AG08395 (cell line): ENCODE data around the gene MCF2L.
"Not testable (repeated sequence)": the region's sequence is repeated elsewhere in the genome, so short reads cannot be mapped to it uniquely, and the experiment has no call there.

ENCODE experiments used
- DNase-seq: peaks from one replicate; pipeline ENCODE4 v3.0.0; 2012; ENCODE audit warnings: mixed read lengths, low spot score

Gene MCF2L

DNA sequence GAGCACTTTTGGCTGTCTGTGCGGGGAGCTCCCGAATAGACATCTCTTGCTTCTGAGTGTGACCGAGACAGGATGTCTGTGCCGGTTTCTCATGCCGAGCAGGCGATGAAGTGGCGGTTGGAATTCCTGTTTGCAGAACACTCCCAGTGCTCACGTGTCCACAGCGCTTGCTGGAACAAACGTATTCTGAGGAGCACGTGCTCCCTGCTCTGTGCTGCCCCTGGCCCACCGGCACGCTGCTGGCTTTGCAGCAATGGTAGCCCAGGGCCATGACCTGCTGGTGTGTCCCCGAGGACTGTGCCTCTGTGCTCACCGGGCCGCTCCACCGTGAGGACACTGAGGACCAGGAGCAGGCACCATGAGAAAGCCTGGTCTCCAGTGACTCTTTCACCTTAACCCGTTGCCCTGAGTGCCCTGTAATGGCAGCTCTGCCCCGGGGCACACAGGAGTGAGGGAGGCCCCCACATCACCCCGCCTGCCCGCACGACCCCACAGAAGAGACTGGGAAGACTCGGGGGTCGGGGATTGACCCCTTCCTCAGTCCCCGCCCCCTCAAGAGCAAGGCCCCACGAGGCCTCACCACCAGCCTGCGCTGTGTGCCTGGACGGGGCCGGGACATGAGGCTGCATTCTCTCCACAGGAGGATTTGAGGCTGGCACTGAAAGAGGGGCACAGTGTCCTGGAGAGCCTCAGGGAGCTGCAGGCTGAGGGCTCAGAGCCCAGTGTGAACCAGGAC lies 96.6 kb downstream of the MCF2L start:
- DNase-seq, result no peak

DNA sequence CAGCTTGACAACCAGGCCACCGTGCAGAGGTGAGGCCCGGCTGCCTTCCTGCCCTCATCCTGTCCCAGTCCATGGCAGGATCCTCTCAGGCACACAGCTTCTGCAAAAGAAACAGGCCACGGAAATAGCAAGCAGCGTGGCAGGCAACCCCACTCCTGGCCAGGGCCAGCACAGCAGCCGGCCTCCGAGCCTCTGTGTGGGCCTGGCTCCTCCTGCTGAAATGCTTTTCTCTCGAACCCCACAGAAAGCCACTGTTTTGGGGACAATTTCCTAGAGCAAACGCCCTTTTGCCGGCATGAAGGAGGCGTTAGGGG lies 97.1 kb downstream of the MCF2L start:
- DNase-seq, result no peak

DNA sequence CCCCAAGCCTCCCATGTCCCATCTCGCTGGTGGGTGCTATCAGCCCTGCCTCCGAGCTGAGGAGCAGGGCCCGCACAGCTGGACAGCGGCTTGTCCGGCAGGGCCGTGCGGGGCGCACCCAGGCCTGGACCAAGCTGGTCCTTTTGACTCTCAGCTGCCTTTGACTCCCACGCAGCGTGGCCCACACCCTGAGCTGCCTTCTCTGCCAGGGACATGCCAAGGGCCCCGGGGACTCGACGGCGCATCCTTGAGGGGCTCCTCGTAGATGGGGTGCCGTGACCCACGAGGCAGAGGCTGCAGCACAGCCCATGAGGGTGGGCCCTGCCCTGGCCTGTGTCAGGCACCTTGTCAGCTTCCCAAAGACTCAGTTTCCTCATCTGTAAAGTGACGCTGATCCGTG lies 97.7 kb downstream of the MCF2L start:
- no peak for DNase-seq

DNA sequence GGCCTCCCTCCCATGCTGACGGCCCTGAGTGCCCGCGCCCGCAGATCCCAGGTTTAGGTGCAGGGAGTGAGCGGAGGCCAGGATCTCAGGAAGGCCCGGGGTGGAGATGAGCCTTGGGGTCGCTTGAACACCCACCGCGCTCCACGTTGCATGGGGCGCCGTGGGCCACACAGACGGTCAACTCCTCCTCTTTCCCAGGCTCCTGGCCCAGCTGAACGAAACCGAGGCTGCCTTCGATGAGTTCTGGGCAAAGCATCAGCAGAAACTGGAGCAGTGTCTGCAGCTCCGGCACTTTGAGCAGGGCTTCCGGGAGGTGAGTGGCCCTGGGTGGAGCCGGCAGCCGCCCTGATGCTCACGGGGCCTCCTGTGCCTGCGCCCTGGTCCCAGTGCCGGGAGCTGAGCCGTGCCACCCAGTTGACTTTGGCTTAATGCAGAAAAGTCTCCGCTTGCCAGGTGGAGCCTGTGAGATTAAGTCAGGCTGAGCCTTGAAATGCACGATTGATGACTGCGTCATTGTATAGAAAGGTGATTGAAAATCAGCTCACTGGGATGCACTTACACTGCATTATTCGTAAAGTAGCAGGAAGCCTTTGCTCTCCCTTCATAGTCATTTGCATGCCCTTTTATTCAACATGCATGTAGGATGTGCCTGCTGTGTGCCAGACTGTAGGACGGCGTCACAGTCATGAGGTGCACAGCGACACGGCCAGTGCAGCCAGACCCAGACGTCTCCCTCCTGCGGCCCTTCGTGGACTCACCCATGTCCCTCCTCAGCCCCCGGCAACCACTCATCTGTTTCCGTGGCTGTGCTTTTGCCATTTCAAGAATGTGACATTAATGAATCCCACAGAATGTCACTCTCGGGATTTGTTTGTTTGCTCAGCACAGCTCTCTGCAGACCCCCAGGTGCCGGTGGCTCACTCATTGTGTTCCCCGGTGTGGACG lies 101.1 kb downstream of the MCF2L start:
- no peak for DNase-seq

DNA sequence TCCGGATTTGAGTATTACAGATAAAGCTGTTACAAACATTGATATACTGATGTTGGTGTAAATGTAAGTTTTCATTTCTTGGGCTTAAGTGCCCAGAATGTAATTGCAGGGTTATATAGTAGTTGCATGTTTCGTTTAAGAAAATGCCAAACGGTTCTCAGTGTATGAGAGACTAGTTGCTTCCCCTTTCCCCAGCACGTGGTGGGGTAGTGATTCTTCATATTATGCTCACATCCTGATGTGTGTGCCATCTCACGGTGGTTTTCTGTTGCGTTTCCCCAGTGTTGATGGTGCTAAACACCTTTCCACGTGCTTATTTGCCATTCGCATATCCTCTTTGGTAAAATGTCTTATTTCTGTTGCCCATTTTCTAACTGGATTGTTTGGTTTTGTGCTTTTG lies 101.8 kb downstream of the MCF2L start:
- no peak for DNase-seq

DNA sequence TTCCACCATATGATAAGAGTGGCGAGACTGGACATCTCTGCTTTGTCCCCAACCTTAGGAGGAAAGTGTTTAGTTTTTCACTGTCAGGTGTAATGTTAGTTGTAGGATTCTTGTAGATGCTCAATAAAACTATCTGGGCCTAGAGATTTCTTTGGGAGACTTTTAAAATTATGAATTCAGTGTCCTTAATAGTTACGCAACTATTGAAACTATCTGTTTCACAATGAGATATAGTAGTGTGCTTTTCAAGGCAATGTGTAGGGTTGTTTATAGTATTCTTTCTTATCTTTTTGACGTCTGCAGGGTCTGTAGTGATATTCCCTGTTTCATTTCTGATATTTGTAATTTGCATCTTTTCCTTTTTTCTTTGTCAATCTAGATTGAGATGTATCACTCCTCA lies 103.4 kb downstream of the MCF2L start:
- no peak for DNase-seq

DNA sequence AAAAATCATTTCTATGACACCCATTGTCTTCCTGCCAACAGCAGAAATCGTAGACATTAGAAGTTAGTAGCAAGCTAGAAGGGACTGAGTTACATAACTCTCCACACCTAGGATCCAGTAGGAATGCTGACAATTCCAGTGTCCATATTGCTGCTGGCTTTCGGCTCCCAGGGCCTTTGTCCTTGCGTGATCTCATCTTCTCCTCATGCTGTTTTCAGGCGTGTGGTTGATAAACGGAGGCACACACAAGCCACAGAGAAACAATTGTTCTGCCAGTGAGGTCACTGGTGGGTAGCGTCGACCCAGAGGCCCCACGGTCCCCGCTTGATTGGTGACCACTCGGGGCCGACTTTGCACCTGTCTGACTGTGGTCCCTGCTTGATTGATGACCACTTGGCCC lies 104.9 kb downstream of the MCF2L start:
- DNase-seq, result no peak

DNA sequence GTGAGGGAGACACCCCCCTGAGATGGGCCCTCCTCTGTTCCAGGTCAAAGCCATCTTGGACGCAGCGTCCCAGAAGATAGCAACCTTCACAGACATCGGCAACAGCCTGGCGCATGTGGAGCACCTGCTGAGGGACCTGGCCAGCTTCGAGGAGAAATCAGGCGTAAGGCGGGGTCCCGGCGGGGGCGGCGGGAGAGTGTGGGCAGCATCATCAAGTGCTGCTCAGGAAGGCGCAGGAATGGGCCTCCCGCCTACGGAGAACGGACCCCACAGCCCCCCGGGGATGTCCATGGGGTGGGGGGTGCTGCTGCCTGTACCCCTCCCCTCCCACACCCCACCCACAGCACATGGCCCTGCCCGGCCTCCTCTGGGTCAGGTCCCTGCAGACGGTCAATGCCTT lies 105.4 kb downstream of the MCF2L start:
- no peak for DNase-seq

DNA sequence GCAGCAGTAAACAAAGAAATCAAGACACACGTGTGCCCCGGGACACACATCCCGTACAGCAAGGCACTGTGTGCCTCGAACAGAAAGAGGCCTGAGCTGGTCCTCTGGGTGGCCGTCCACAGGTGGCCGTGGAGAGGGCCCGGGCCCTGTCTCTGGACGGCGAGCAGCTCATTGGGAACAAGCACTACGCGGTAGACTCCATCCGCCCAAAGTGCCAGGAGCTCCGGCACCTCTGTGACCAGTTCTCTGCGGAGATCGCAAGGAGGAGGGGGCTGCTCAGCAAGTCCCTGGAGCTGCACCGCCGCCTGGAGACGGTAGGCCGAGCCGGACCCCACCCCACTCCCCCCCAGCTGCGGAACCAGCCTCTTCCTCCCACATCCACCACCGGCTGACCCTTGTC lies 105.9 kb downstream of the MCF2L start:
- DNase-seq, result no peak

DNA sequence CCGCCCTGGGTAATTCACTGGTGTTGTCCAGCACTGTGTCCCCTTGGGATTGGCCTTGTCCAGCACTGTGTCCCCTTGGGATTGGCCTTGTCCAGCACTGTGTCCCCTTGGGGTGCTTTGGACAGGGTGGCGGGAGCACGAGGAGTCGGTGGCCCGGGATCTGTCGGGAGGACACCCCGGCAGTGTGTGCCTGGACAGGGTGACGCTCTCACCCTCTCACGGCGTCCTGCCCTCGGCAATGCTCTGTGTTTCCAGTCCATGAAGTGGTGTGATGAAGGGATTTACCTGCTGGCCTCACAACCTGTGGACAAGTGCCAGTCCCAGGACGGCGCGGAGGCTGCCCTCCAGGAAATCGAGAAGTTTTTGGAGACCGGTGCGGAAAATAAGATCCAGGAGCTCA lies 106.7 kb downstream of the MCF2L start:
- no peak for DNase-seq

DNA sequence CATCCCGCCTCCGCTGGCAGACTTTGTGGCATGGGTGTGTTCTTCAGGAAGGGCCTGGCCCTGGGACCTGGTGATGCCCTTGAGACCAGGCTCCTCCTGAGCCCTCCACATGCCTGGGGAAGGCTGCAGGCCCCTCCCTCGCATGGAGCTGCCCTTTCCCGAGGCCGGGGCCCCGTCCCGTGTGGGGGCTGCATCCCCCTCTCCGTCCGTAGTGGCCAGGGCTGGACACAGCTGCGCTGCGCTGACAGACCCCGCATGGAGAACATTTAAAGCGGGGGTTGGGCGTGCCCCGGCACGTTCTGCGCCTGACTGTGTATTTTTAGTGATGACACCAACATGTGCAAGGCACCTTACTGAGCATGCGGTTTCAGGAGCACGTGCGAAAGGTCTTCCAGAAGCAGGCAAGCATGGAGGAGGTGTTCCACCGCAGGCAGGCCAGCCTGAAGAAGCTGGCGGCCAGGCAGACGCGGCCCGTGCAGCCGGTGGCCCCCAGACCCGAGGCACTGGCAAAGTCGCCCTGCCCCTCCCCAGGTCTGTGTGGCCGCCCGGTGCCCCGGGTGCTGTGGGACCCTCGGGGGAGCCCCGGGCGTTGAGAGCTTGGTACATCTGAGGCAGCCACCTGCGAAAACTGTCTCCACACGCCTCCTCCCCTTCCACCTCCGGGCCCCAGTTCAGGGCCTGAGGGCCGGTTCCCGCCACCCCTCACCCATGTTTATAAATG lies 107.8 kb downstream of the MCF2L start:
- no peak for DNase-seq

DNA sequence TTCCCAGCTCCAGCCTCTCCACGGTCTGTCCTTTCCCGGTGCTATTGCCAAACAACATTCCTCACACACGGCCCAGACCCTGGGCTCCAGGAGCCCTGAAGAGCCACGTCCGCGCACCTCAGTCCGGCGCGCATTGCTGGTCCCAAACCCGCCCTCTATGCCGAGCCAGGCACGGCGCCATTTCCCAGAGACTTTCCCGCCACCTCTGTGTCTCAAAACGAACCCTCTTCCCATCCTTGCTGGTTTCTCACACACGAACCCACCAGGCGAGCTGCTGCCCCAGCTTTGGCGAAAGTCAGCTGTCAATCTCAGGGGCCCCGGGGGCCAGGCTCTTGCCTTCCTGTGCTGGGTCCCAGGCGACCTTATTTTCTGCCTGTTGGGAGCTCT lies 108.5 kb downstream of the MCF2L start:
- DNase-seq, result no peak

DNA sequence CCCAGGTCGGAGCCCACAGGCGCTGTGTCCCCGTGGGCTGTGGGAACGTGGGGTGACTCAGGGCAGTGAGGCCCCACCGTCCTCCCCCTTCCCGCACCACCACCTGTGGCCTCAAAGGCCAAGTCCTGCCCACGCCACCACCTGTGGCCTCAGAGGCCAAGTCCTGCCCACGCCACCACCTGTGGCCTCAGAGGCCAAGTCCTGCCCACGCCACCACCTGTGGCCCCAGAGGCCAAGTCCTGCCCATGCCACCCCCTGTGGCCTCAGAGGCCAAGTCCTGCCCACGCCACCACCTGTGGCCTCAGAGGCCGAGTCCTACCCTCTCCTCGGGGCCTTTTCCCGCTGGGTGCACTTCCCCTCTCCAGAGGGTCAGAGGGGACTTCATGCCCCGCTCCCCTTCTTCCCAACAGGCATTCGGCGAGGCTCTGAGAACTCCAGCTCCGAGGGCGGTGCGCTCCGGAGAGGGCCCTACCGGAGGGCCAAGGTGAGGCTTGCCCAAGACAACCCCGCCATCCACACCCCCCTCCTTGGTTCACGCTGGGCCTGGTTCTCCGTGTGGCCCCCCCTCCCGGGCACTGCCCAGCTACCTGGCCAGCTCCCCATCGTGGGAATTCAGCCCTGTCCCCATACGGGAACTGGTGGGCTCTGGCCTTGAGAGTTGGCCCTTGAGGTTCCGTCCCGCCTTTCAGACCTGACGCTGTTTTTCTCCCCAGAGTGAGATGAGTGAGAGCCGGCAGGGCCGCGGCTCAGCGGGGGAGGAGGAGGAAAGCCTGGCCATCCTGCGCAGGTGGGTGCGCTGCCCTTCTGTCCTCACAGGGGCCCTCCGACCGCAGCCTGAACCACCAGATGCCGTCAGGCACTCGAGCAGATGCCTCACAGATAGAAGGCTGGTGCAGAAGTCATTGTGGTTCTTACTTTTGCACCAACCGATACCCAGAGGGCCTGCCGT lies 109.2 kb downstream of the MCF2L start:
- DNase-seq, result no peak

DNA sequence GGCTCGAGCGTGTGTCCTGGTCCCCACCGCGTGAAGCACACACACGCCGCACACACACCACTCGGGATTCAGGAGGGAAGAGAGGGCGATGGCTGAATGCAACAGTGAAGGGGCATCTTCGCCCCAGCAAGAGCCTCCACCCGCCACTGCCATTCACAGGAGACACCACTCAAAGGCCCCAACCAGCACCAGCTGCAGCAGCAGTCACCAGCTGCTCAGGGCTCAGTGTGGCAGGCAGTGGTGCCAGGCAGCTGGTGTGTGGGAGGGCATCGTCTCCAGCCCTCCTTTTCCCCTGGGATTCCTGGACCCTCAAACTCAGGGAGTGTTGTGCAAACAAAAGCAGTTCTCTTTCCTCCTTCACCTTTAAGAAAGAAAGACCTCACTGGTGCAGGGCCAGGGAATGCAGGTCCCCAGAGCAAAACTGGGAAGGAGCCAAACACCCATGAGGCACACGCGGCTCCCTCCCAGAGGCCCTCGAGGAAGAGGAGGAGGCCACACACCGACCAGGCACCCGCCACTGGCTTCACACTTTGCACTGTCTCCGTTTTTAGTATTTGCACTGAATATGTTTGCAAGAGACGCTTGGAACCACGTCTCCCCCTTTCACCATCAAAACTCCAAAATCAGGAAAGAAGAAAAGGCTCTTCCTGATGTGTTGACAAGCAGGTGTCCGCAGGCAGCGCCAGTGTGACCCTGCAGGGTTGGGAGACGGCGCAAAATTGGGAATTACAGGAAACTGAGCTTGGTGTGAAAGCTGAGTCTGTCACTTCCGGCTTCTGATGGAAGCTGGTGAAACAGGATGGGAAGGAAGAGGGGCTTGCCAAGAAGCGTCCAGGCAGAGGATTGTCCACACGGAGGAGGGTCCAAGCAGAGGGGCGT lies 110.1 kb downstream of the MCF2L start:
- DNase-seq, result no peak

DNA sequence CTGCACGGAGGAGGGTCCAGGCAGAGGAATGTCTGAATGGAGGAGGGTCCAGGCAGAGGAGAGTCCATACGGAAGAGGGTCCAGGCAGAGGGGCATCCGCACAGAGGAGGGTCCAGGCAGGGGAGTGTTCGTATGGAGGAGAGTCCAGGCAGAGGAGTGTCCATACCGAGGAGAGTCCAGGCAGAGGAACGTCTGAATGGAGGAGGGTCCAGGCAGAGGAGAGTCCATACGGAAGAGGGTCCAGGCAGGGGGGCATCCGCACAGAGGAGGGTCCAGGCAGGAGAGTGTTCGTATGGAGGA lies 110.7 kb downstream of the MCF2L start:
- not testable (repeated sequence) for DNase-seq

DNA sequence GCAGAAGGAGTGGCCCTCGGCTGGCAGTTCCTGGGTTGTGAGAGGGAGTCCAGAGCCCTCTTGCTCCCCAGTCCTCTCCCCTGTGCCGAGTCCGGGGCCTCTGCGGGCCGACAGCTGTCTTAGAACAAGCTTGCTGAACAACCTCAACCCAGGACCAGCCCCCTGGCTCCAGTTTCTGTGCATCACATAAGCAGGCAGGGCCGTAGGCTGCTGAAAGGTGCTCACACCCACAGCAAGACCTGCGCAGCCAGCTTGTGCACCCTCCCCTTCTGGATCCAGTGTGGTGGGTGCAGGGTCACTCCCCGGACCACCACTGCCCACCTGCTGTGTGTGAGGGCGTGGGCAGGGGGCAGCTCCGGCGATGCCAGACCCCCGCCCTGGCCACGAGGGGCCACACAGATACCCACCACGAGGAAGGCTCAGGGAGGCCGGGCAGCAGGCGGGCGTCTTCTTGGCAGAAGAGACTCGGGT lies 111.4 kb downstream of the MCF2L start:
- DNase-seq, result no peak

DNA sequence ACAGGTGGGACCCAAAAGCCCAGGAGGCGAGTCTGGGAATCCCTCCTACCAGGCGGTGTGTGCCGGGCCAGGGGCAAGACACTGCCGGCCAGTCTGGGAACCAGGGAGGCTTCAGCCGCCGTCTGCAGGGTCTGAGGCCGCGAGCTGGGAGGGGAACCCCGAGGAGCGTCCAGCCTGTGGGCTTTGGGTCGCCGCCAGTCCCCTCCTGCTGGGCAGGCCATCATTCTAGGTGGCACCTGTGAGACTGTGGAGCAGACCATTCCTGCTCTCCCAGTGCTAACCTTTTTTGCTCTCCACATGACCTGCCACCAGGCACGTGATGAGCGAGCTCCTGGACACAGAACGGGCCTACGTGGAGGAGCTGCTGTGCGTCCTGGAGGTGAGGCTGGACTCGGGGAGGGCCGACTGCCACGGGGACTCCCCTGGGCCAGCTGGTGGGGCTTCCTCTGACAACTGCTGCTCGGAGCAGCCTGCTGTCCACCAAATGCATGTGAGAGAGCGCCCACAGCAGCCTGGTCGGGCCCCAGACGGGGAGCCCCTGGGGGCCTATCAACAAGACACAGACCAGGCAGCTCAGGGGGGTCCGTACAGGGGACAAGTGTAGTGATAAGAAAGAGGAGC lies 112.0 kb downstream of the MCF2L start:
- no peak for DNase-seq

DNA sequence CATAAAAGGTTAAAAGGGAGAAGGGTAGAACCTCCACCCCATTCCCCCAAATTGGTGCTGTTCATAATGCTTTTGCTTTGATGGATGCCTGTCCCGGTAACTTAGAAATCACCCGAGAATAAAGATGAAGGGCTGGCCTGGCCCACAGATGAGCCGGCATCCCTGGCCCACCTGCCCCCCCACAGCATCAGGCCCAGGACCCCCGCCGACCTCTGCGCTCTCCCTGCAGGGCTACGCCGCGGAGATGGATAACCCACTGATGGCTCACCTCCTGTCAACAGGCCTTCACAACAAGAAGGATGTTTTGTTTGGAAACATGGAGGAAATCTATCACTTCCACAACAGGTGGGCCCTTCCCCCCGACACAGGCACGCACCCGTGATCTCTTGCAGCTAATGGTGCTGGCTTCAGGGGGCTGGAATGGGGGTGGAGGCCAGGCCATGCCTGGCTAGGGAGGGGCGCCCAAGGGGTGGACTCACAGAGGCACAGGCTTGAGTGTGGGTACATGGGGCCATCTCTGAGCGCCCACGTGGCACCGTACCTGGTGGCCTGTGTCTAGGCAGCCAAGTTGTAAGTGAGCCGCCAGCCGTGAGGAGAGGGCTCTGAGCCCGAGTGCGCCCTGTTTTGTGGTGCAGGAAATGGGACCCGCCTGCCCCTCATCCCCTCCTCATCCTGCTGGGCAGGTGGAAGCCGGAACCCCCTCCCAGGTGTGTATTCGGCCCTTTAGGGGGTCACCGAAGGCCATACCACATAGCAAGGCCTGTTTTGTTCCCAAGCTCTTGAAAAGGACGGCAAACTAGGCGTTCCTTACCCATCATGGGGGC lies 113.4 kb downstream of the MCF2L start:
- no peak for DNase-seq

DNA sequence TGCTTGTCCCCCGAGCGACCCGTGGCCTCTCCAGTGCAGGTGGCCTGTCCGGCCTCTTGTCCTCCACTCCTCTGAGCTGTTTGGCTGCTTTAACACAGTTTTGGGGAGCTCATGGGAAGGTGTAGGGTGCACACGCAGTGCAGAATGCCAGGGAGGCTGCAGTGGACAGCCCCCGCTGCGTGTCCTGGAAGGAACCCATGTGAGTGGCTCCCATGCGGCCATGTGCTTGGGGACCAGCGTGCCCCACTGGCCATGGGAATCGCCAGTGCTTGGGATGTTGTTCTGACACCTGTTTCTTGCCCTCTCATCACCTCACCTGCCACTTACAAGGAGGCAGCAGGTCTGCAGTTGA lies 114.0 kb downstream of the MCF2L start:
- DNase-seq, result no peak
